HCT116 (cell line): ENCODE data around the gene VSIG10. TPM values are rescaled to one million over a fixed set of nuclear protein-coding genes. Genes with fewer than 3 reads are reported as not detected.

Source experiments
- ATAC-seq: fragments of 200-7000 bp; cut with Tn5 transposase; 2 replicates; pipeline ENCODE4 v1.9.1; 2020; ENCODE audit warnings: mild to moderate bottlenecking, moderate library complexity
- BruUV-seq: library from RNA; stranded (reverse); fragments of 400-500 nt; replicated peaks from 2 replicates; lab custom pipeline; 2021; lab: Mats Ljungman, UMichigan
- CTCF ChIA-PET: fragments of 300-600 bp; sonication (Branson Sonifier 250); formaldehyde crosslinking; loops from one replicate; lab custom pipeline; 2021; ENCODE audit warnings: antibody characterized with exemption; lab: Charles Lee
- POLR2A ChIA-PET: fragments of 300-600, 350-600 bp; sonication (Branson Sonifier 250); formaldehyde crosslinking; loops from one replicate; lab custom pipeline; 2021; ENCODE audit warnings: antibody characterized with exemption; lab: Charles Lee
- RAD21 ChIA-PET, 2 experiments: fragments of 300-600 bp; sonication (Branson Sonifier 250); formaldehyde crosslinking; loops; one replicate each; lab custom pipeline; 2023; ENCODE audit warnings: low total read pairs in 2 of 2; ENCODE audit not compliant: uncharacterized antibody in 2 of 2, unreplicated experiment in 2 of 2, low non-redundant PET in 1 of 2; lab: Charles Lee
- DNase-seq: peaks from one replicate; pipeline ENCODE4 v3.0.0-alpha.2; 2010; ENCODE audit warnings: low read depth, low spot score
- H2AFZ ChIP-seq: fragments of 200-600 bp; shearing (Covaris generic), sonication (generic); 2 replicates; pipeline ENCODE4 v1.6.1; 2017; ENCODE audit warnings: low read depth, mixed run types, mixed read lengths, antibody characterized with exemption, low read length; ENCODE audit not compliant: poor library complexity, severe bottlenecking
- H3K27ac ChIP-seq: 2 replicates; pipeline ENCODE4 v1.5.1; 2012; ENCODE audit warnings: low read depth, low read length
- H3K27me3 ChIP-seq: fragments of 200-600 bp; sonication (generic); 2 replicates; pipeline ENCODE4 v1.6.1; 2016; ENCODE audit warnings: mixed run types, low read length, mixed read lengths; ENCODE audit not compliant: insufficient read depth
- H3K36me3 ChIP-seq, 2 experiments: fragments of 200-500 bp in 1 of 2; fragments of 200-600 bp in 1 of 2; sonication (Bioruptor generic) in 1 of 2; sonication (generic) in 1 of 2; 2 replicates each; pipeline versions ENCODE4 v1.5.1 to v1.6.1; 2014 to 2016; ENCODE audit warnings: low read length in 2 of 2, inconsistent platforms in 1 of 2, mixed read lengths in 1 of 2, mixed run types in 1 of 2; ENCODE audit not compliant: insufficient read depth in 2 of 2, control insufficient read depth in 1 of 2
- H3K4me1 ChIP-seq, 2 experiments: fragments of 200-600 bp in 1 of 2; sonication (generic) in 1 of 2; 2 replicates each; pipeline versions ENCODE4 v1.5.1 to v1.6.1; 2012 to 2017; ENCODE audit warnings: low read length in 2 of 2, inconsistent platforms in 1 of 2, mild to moderate bottlenecking in 1 of 2, mixed read lengths in 1 of 2, mixed run types in 1 of 2, moderate library complexity in 1 of 2; ENCODE audit not compliant: insufficient read depth in 2 of 2, control insufficient read depth in 1 of 2
- H3K4me2 ChIP-seq: fragments of 200-600 bp; sonication (generic); 2 replicates; pipeline ENCODE4 v1.6.1; 2017; ENCODE audit warnings: mixed run types, low read length, mixed read lengths
- H3K4me3 ChIP-seq, 2 experiments: fragments of 200-600 bp in 1 of 2; sonication (generic) in 1 of 2; replicated peaks in 1 of 2; 2 replicates each; pipeline ENCODE4 v1.5.1; 2011 to 2016; ENCODE audit warnings: low read length in 2 of 2, control low read depth in 1 of 2, low read depth in 1 of 2, mild to moderate bottlenecking in 1 of 2, mixed read lengths in 1 of 2, mixed run types in 1 of 2
- H3K79me2 ChIP-seq: fragments of 200-600 bp; sonication (generic); 2 replicates; pipeline ENCODE4 v1.6.1; 2017; ENCODE audit warnings: mild to moderate bottlenecking, mixed run types, low read length, moderate library complexity, mixed read lengths; ENCODE audit not compliant: insufficient read depth
- H3K9ac ChIP-seq: fragments of 200-600 bp; sonication (generic); 2 replicates; pipeline ENCODE4 v1.6.1; 2016; ENCODE audit warnings: low read length, mixed read lengths
- H3K9me2 ChIP-seq: fragments of 200-600 bp; sonication (generic), shearing (Covaris generic); 2 replicates; pipeline ENCODE4 v1.6.1; 2017; ENCODE audit warnings: mixed run types, mild to moderate bottlenecking, moderate library complexity; ENCODE audit not compliant: insufficient read depth
- H3K9me3 ChIP-seq, 2 experiments: fragments of 200-500 bp in 1 of 2; fragments of 200-600 bp in 1 of 2; sonication (Bioruptor generic) in 1 of 2; sonication (generic) in 1 of 2; 2 replicates each; pipeline ENCODE4 v1.6.1; 2014 to 2017; ENCODE audit warnings: low read length in 2 of 2, mixed read lengths in 2 of 2, inconsistent platforms in 1 of 2, low read depth in 1 of 2, mild to moderate bottlenecking in 1 of 2, mixed run types in 1 of 2, moderate library complexity in 1 of 2; ENCODE audit not compliant: control insufficient read depth in 1 of 2, insufficient read depth in 1 of 2
- H4K20me1 ChIP-seq: fragments of 200-600 bp; sonication (generic), shearing (Covaris generic); 2 replicates; pipeline ENCODE4 v1.6.1; 2017; ENCODE audit warnings: mixed run types, mild to moderate bottlenecking, moderate library complexity; ENCODE audit not compliant: insufficient read depth
- CBX3 ChIP-seq: IDR thresholded peaks from 2 replicates; pipeline ENCODE4 v1.6.1; 2012; ENCODE audit warnings: low read depth
- CTCF ChIP-seq, 3 experiments: fragments of 200-600 bp in 1 of 3; sonication (generic) in 1 of 3; IDR thresholded peaks in 2 of 3; conservative IDR thresholded peaks in 1 of 3; 2 replicates each; pipeline ENCODE4 v1.5.1; 2012 to 2017; ENCODE audit warnings: low read depth in 2 of 3, low read length in 2 of 3, antibody characterized with exemption in 1 of 3, borderline replicate concordance in 1 of 3, control low read depth in 1 of 3, mild to moderate bottlenecking in 1 of 3, mixed read lengths in 1 of 3, mixed run types in 1 of 3, moderate library complexity in 1 of 3; ENCODE audit not compliant: insufficient read depth in 1 of 3
- EGR1 ChIP-seq: IDR thresholded peaks from 2 replicates; pipeline ENCODE4 v1.6.1; 2012; ENCODE audit warnings: low read depth
- ELF1 ChIP-seq: IDR thresholded peaks from 2 replicates; pipeline ENCODE4 v1.6.1; 2012; ENCODE audit warnings: low read depth, borderline replicate concordance
- EZH2 ChIP-seq: fragments of 200-600 bp; sonication (generic); IDR thresholded peaks from 2 replicates; pipeline ENCODE4 v1.6.1; 2017; ENCODE audit warnings: antibody characterized with exemption, mixed run types
- EZH2phosphoT487 ChIP-seq: fragments of 200-600 bp; IDR thresholded peaks from 2 replicates; pipeline ENCODE4 v1.6.1; 2018; ENCODE audit warnings: antibody characterized with exemption, borderline replicate concordance
- FOSL1 ChIP-seq: IDR thresholded peaks from 2 replicates; pipeline ENCODE4 v1.6.1; 2012; ENCODE audit warnings: low read depth
- MAX ChIP-seq: IDR thresholded peaks from 2 replicates; pipeline ENCODE4 v1.6.1; 2012
- POLR2A ChIP-seq: IDR thresholded peaks from 2 replicates; pipeline ENCODE4 v1.7.0; 2011; ENCODE audit warnings: borderline replicate concordance; ENCODE audit not compliant: insufficient read depth, insufficient read length; ENCODE audit errors: extremely low read depth
- SIN3A ChIP-seq: IDR thresholded peaks from 2 replicates; pipeline ENCODE4 v1.6.1; 2012; ENCODE audit warnings: low read depth
- TCF7L2 ChIP-seq: IDR thresholded peaks from 2 replicates; pipeline ENCODE4 v1.7.0; 2011; ENCODE audit warnings: borderline replicate concordance, inconsistent platforms; ENCODE audit not compliant: insufficient read depth, insufficient read length; ENCODE audit errors: extremely low read depth
- YY1 ChIP-seq: IDR thresholded peaks from 2 replicates; pipeline ENCODE4 v1.6.1; 2011; ENCODE audit warnings: low read length, low read depth, moderate library complexity, mild to moderate bottlenecking; ENCODE audit not compliant: insufficient replicate concordance; ENCODE audit errors: extremely low read depth
- ZBTB33 ChIP-seq: IDR thresholded peaks from 2 replicates; pipeline ENCODE4 v1.6.1; 2011; ENCODE audit warnings: mild to moderate bottlenecking, low read length, moderate library complexity; ENCODE audit not compliant: insufficient replicate concordance; ENCODE audit errors: extremely low read depth
- ZFX ChIP-seq: fragments of 450-650 bp; IDR thresholded peaks from 2 replicates; pipeline ENCODE4 v1.6.1; 2017
- ZNF274 ChIP-seq: fragments of 200-500 bp; sonication (Bioruptor generic); IDR thresholded peaks from 2 replicates; pipeline ENCODE4 v1.6.1; 2014; ENCODE audit warnings: mild to moderate bottlenecking, low read depth, low read length, inconsistent platforms
- intact Hi-C: fragments of 100-400 bp; cut with micrococcal nuclease; formaldehyde crosslinking; loops from 2 replicates; pipeline ENCODE4 v1.10.0; 2022
- total RNA-seq: library from RNA; stranded (reverse); gene quantifications from one replicate; pipeline ENCODE4 v1.2.1, GENCODE V29; 2021; ENCODE audit not compliant: unreplicated experiment

Gene VSIG10
- total RNA-seq, 1 experiment from 2014 or later = 42.6 TPM

- no peak overlapping the region for H3K4me3 ChIP-seq
- no peaks in the 10 kb centered on the region for H3K9me3 ChIP-seq
- no TSS peak for BruUV-seq
- DNase-seq = no peak
- no peak overlapping the region for H3K9ac ChIP-seq
- H4K20me1 ChIP-seq = no peaks in the 10 kb centered on the region
- no peak overlapping the region for H2AFZ ChIP-seq
- H3K27me3 ChIP-seq = no peaks in the 10 kb centered on the region
- no peaks in the 10 kb centered on the region; the same call in 1 of the 2 replicates for H3K79me2 ChIP-seq
- H3K36me3 ChIP-seq = peaks cover 29 to 49% of the 10 kb centered on the region in 2 experiments
- no peak overlapping the region for H3K4me2 ChIP-seq
- no peak overlapping the region for H3K27ac ChIP-seq
- H3K4me1 ChIP-seq = peaks cover 0 to 21% of the 10 kb centered on the region in 2 experiments; a peak in 3 of 4 replicates
- ATAC-seq = no peak
- intact Hi-C loops = no loop called here
- H3K9me2 ChIP-seq = no peaks in the 10 kb centered on the region
- TF ChIP-seq MAX (no peak), ZFX (no peak), YY1 (no peak), SIN3A (no peak), TCF7L2 (no peak), ZBTB33 (no peak), EZH2 (no peak), FOSL1 (no peak), ELF1 (no peak), EGR1 (no peak), CBX3 (no peak), POLR2A (no peak), ZNF274 (no peak), EZH2phosphoT487 (no peak), CTCF (IDR thresholded peaks at IDR 0.05 in 2 of 3, conservative IDR thresholded peaks at IDR 0.05 in 1 of 3; ENCODE audit: borderline replicate concordance in 1 of 3, insufficient read depth in 1 of 3, low read depth in 2 of 3, low read length in 2 of 3) (no peak)
- ChIA-PET RAD21 (no interaction called here), CTCF (interaction anchor here (2.2 to 3.9 kb wide), 2 partner anchors 8 to 163 kb away, joined by 6 to 62 read pairs; no protein-coding TSS in a partner anchor), POLR2A (interaction anchor here (2.4 kb wide), 1 partner anchor 20 kb away, joined by 8 read pairs; the partner anchor contains the start of gene RFC5)
Observed at GRCh38 chr12:118036672-118037411, 67.0 kb downstream of the VSIG10 start.
